Erythroblast (primary cell): ENCODE data around the gene RGS7BP.

Source experiments
- GATA1 ChIP-seq: IDR thresholded peaks from 2 replicates; pipeline ENCODE4 v1.6.1; 2011; ENCODE audit warnings: low read depth, mild to moderate bottlenecking, control low read depth, low read length, moderate library complexity
- POLR2A ChIP-seq: IDR thresholded peaks from 2 replicates; pipeline ENCODE4 v1.6.1; 2011; ENCODE audit warnings: mild to moderate bottlenecking, low read length

- TF ChIP-seq POLR2A (no peak), GATA1 (no peak)
Measured at GRCh38 chr5:64654561-64654938, 148.7 kb downstream of the RGS7BP start.
